ENCODE results near the gene ALG1.
"Not testable (repeated sequence)": the region's sequence is repeated elsewhere in the genome, so short reads cannot be mapped to it uniquely, and the experiment has no call there.

DNA sequence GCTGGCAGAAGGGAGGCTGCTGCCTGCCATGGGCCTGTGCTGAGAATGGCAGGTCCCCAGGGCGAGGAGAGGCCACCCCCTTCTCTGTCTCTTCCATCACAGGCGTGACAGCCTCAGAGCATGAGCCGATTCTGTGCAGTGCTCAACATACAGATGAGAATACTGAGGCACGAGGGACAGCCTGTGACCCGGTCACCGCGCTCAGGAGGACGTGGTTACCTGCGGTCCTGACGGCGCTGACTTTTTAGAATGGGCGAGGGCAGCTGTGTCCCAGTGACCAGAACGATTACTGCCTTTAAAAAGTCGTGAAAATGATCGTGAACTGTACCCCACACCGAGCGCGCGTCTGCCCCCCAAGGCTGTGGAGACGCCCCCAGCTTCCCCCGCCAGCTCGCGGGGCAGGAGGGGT, 25.4 kb downstream of the ALG1 start:
- TF ChIP-seq POLR2AphosphoS5 (IDR thresholded peaks at IDR 0.05), result peak; percentile 53
- TF ChIP-seq, protein P1, sequence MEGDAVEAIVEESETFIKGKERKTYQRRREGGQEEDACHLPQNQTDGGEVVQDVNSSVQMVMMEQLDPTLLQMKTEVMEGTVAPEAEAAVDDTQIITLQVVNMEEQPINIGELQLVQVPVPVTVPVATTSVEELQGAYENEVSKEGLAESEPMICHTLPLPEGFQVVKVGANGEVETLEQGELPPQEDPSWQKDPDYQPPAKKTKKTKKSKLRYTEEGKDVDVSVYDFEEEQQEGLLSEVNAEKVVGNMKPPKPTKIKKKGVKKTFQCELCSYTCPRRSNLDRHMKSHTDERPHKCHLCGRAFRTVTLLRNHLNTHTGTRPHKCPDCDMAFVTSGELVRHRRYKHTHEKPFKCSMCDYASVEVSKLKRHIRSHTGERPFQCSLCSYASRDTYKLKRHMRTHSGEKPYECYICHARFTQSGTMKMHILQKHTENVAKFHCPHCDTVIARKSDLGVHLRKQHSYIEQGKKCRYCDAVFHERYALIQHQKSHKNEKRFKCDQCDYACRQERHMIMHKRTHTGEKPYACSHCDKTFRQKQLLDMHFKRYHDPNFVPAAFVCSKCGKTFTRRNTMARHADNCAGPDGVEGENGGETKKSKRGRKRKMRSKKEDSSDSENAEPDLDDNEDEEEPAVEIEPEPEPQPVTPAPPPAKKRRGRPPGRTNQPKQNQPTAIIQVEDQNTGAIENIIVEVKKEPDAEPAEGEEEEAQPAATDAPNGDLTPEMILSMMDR (IDR thresholded peaks at IDR 0.05; ENCODE audit: poor library complexity, severe bottlenecking), result not testable (repeated sequence)
- not testable (repeated sequence) for TF ChIP-seq RAD21 (conservative IDR thresholded peaks at IDR 0.05); SMC3 (conservative IDR thresholded peaks at IDR 0.05; ENCODE audit: poor library complexity); TAF1 (IDR thresholded peaks at IDR 0.05; ENCODE audit: low read depth); EZH2 (IDR thresholded peaks at IDR 0.05; ENCODE audit: borderline replicate concordance, insufficient read depth, low read length, poor library complexity, severe bottlenecking); MXI1 (conservative IDR thresholded peaks at IDR 0.05; ENCODE audit: poor library complexity, severe bottlenecking)

Measured in neural cell (in vitro differentiated cells).